Uterus (tissue), 2 donors: Measurements from ENCODE around the gene SYT2.
"Not testable (repeated sequence)": the region's sequence is repeated elsewhere in the genome, so short reads cannot be mapped to it uniquely, and the experiment has no call there.

Source experiments
- CTCF ChIP-seq, 4 experiments: fragments of 200-600 bp in 2 of 4; fragments of 450-650 bp in 2 of 4; sonication (generic) in 2 of 4; IDR thresholded peaks; one replicate each; pipeline ENCODE4 v1.5.1; 2016 to 2019; ENCODE audit warnings: antibody characterized with exemption in 4 of 4, mild to moderate bottlenecking in 2 of 4, moderate library complexity in 1 of 4
- POLR2A ChIP-seq, 2 donors: fragments of 450-650 bp; IDR thresholded peaks; one replicate each; pipeline ENCODE4 v1.6.1; 2016; ENCODE audit warnings: antibody characterized with exemption in 2 of 2, mild to moderate bottlenecking in 1 of 2, moderate library complexity in 1 of 2

GRCh38 chr1:202553078-202553477, 157.2 kb downstream of the SYT2 start:
- TF ChIP-seq CTCF, POLR2A (IDR thresholded peaks at IDR 0.05): not testable (repeated sequence)
